Spleen (tissue), 11 donors: ENCODE measurements around the gene CYTH2. TPM values are rescaled to one million over a fixed set of nuclear protein-coding genes. Genes with fewer than 3 reads are reported as not detected.
A peak's percentile ranks its signal among the peaks of the same experiment; 100 is the strongest.

ENCODE experiments used
- DNase-seq: peaks from one replicate; pipeline ENCODE4 v3.0.0-alpha.2; 2020
- H3K27ac ChIP-seq, 8 donors: fragments of 200-600 bp; sonication (generic) in 7 of 8; 1 replicate in 4 of 8; 2 replicates in 4 of 8; pipeline versions ENCODE4 v1.5.0 to v1.8.0; 2016 to 2021; ENCODE audit warnings: inconsistent platforms in 4 of 8, mild to moderate bottlenecking in 4 of 8, moderate library complexity in 1 of 8
- H3K27me3 ChIP-seq, 7 donors: fragments of 200-600 bp; sonication (generic) in 6 of 7; replicated peaks in 1 of 7; 1 replicate in 4 of 7; 2 replicates in 3 of 7; pipeline versions ENCODE4 v1.5.0 to v1.8.0; 2016 to 2021; ENCODE audit warnings: inconsistent platforms in 3 of 7, mild to moderate bottlenecking in 1 of 7
- H3K36me3 ChIP-seq, 6 donors: fragments of 200-600 bp; sonication (generic) in 5 of 6; 1 replicate in 4 of 6; 2 replicates in 2 of 6; pipeline versions ENCODE4 v1.5.0 to v1.8.0; 2016 to 2021; ENCODE audit warnings: inconsistent platforms in 2 of 6
- H3K4me1 ChIP-seq, 6 donors: fragments of 200-600 bp; sonication (generic) in 5 of 6; 1 replicate in 3 of 6; 2 replicates in 3 of 6; pipeline versions ENCODE4 v1.5.0 to v1.8.0; 2016 to 2021; ENCODE audit warnings: inconsistent platforms in 3 of 6
- H3K4me3 ChIP-seq, 8 donors: fragments of 200-600 bp; sonication (generic) in 7 of 8; 1 replicate in 4 of 8; 2 replicates in 4 of 8; pipeline versions ENCODE4 v1.5.0 to v1.8.0; 2016 to 2021; ENCODE audit warnings: inconsistent platforms in 4 of 8, mild to moderate bottlenecking in 4 of 8, moderate library complexity in 2 of 8
- H3K9me3 ChIP-seq, 8 donors: fragments of 200-600 bp; sonication (generic) in 7 of 8; 1 replicate in 4 of 8; 2 replicates in 4 of 8; pipeline versions ENCODE4 v1.5.0 to v1.8.0; 2016 to 2021; ENCODE audit warnings: inconsistent platforms in 4 of 8
- POLR2A ChIP-seq, 3 donors: fragments of 450-650 bp; IDR thresholded peaks; one replicate each; pipeline ENCODE4 v1.5.1; 2017; ENCODE audit warnings: antibody characterized with exemption in 3 of 3, mild to moderate bottlenecking in 1 of 3
- POLR2AphosphoS5 ChIP-seq, 3 donors: sonication (generic); formaldehyde crosslinking; IDR thresholded peaks; one replicate each; pipeline ENCODE4 v1.5.1; 2017; ENCODE audit warnings: antibody characterized with exemption in 3 of 3
- WGBS, 5 donors: extraction: QIAGEN DNeasy Blood & Tissue Kit in 3 of 5; methylation state at CpG; one replicate each; pipeline versions ENCODE4 v1.1.5 to v1.1.7; 2013 to 2018; 5-methylcytosine and 5-hydroxymethylcytosine counted together
- intact Hi-C: fragments of 100-400 bp; cut with DNase I; formaldehyde crosslinking; loops from one replicate; pipeline ENCODE4 v1.15.0; 2023; ENCODE audit warnings: low total_unique reads
- polyA plus RNA-seq, 3 donors: library from polyadenylated mRNA; stranded (reverse); fragments of 200-250 nt; gene quantifications; one replicate each; pipeline ENCODE4 v1.2.1, GENCODE V29; 2013
- total RNA-seq, 7 donors: library from RNA; depleted of rRNA in 3 of 7; stranded (reverse); fragments of >200 nt in 3 of 7; fragmentation: NEBNext Ultra II Directional in 4 of 7; extraction: Animal tissue kit (Norgen Biotek cat#: 25700) in 4 of 7; gene quantifications; one replicate each; pipeline versions ENCODE4 v1.1.0 to v1.2.1, GENCODE V29; 2016 to 2021
- TF ChIP-seq, protein P1 (sequence below), 11 experiments: fragments of 200-600 bp in 7 of 11; fragments of 450-650 bp in 4 of 11; sonication (generic) in 4 of 11; IDR thresholded peaks in 8 of 11; conservative IDR thresholded peaks in 3 of 11; 1 replicate in 7 of 11; 2 replicates in 4 of 11; pipeline versions ENCODE4 v1.4.0 to v1.8.0; 2016 to 2021; ENCODE audit warnings: antibody characterized with exemption in 11 of 11, inconsistent platforms in 4 of 11, mild to moderate bottlenecking in 1 of 11
- donor health status: healthy with polysubstance abuse.
- donor health status: DM: no; HTN: no; CAD: no; lungs with moderate emphysema.
- donor health status: DM: no; HTN: no; CAD: no.
- donor health status: Bipolar disorder and iron deficiency.
- donor health status: healthy.
- donor health status: DM: no; HTN: no; CAD: no.
- donor health status: DM: yes; HTN: yes; CAD: no.

The CYTH2 gene
- total and polyA plus RNA-seq, 10 donors: 22.6 to 66.4 (median 40.7) TPM

DNA sequence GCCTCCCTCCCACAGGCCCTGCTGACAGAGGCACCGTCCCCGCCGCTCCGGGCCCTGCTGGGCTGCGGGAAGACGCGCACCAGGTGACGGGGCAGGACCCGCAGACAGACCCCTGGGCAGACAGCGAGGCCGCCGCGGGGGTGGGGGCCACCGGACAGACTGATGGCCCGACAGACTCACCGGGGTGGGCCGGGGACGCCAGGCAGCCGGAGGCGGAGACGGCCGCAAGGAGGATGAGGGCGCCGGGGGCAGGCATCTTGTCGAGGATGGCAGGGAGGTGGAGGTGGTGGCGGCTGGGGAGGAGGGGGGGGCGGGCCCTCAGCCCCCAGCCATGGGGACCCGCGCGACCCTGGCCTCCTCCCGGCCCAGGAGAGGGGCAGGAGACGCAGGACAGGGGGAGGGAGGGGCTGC lies 42.2 kb downstream of the CYTH2 start:
- DNase-seq: peak; percentile 82
- no peaks in the 10 kb centered on the region for H3K36me3 ChIP-seq
- H3K27me3 ChIP-seq: peaks cover 0 to 51% (median 32%) of the 10 kb centered on the region in 7 donors
- WGBS, 5 donors: 0 to 4% (median 1%) methylated on average over 14 to 31 of the region's 32 CpGs
- TF ChIP-seq POLR2AphosphoS5 (IDR thresholded peaks at IDR 0.05) (no peak), POLR2A (IDR thresholded peaks at IDR 0.05) (no peak)
- TF ChIP-seq, protein P1, sequence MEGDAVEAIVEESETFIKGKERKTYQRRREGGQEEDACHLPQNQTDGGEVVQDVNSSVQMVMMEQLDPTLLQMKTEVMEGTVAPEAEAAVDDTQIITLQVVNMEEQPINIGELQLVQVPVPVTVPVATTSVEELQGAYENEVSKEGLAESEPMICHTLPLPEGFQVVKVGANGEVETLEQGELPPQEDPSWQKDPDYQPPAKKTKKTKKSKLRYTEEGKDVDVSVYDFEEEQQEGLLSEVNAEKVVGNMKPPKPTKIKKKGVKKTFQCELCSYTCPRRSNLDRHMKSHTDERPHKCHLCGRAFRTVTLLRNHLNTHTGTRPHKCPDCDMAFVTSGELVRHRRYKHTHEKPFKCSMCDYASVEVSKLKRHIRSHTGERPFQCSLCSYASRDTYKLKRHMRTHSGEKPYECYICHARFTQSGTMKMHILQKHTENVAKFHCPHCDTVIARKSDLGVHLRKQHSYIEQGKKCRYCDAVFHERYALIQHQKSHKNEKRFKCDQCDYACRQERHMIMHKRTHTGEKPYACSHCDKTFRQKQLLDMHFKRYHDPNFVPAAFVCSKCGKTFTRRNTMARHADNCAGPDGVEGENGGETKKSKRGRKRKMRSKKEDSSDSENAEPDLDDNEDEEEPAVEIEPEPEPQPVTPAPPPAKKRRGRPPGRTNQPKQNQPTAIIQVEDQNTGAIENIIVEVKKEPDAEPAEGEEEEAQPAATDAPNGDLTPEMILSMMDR (IDR thresholded peaks at IDR 0.05 in 8 of 11, conservative IDR thresholded peaks at IDR 0.05 in 3 of 11): no peak
- H3K27ac ChIP-seq: peak overlapping the region in 4 of 8 donors; percentile 31 to 72 (median 54)
- peak overlapping the region in 6 of 8 donors; percentile 11 to 81 (median 29) for H3K4me3 ChIP-seq
- H3K9me3 ChIP-seq: no peaks in the 10 kb centered on the region
- intact Hi-C loops: no loop called here
- peaks cover 5 to 42% (median 38%) of the 10 kb centered on the region in 6 donors for H3K4me1 ChIP-seq

DNA sequence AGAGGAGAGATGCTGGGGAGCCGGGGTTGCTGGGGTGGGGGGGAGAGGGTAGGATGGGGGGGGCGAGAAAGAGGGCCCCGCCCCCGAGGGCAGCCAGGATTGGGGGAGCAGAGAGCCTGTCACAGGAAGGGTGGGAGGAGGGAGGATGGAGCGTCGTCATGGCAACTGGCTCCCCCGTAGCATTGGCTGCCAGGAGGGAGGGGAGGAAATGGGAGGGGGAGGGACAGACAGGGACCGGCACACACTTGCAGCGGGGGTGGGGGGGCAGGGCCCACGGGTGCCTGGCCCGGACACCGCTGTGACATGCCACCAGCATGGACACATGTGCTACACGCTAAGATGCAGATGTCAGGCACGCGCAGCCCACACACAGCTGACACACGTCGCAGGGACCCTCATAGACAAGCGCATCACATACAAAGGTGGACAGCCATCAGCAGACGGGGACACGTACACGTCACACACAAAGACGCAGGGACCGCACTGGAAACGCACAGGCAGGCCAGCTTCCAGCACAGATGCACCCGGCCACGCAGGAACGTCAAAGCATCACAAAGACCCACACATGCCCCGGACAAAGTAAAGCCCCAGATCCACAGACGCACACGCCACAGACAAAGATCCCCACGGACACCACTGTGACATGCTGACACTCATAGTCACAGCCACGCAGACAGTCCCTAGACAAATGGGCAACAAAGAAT lies 42.8 kb downstream of the CYTH2 start, which contains the start of gene LMTK3:
TSS of gene LMTK3 (minus strand) at position 36 of the 704 bp plus-strand sequence. CDS start 259 bp downstream, outside the sequence.
- Histone ChIP-seq H3K27me3 (peaks cover 0 to 51% (median 32%) of the 10 kb centered on the region in 7 donors), H3K9me3 (no peaks in the 10 kb centered on the region), H3K36me3 (no peaks in the 10 kb centered on the region), H3K4me3 (peak within 1 kb of the TSS in 6 of 8 donors; percentile 11 to 81 (median 29)), H3K4me1 (peaks cover 5 to 42% (median 38%) of the 10 kb centered on the region in 6 donors), H3K27ac (peak within 1 kb of the TSS in 4 of 8 donors; percentile 31 to 83 (median 54))
- TF ChIP-seq, protein P1 (IDR thresholded peaks at IDR 0.05 in 8 of 11, conservative IDR thresholded peaks at IDR 0.05 in 3 of 11): no peak
- TF ChIP-seq POLR2AphosphoS5 (IDR thresholded peaks at IDR 0.05): no peak
- no peak for TF ChIP-seq POLR2A (IDR thresholded peaks at IDR 0.05)
- DNase-seq: peak; percentile 83
- intact Hi-C loops: no loop called here
- 4 to 11% (median 10%) methylated on average over 19 to 32 of the region's 32 CpGs for WGBS, 5 donors

DNA sequence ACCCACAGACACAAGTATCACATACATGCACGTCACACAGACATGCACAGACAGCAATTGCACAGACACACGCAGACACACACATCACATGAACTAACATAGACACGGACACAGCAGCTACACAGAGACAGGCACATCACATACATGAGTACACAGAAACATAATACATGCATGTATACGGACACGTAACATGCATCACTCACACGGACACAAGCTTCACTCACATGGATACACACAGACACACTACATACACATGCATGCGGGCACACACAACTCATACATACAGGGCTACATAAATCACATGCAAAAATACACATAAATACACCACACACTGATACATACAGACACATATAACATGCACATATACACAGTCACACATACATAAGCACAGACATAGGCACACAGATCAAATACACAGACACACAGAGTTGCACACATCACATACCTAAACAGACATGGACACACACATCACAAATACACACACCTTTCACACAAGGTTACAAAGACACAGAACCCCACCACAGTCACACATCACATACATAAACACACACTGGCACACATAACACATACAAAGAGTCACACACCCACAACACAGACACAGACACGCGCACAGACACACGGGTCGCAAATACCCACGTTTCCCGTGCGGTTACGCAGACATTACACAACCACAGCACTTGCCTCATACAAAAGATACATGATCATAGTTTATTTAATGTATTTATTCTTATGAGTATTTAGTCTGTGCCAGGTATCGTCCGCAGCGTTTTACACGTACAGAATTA lies 43.5 kb downstream of the CYTH2 start:
- peak overlapping the region in 5 of 8 donors; percentile 10 to 81 (median 68) for H3K4me3 ChIP-seq
- no peak for DNase-seq
- 32 to 46% (median 38%) methylated on average over 18 to 19 of the region's 19 CpGs for WGBS, 5 donors
- H3K4me1 ChIP-seq: peaks cover 5 to 42% (median 38%) of the 10 kb centered on the region in 6 donors
- peaks cover 0 to 51% (median 32%) of the 10 kb centered on the region in 7 donors for H3K27me3 ChIP-seq
- peak overlapping the region in 3 of 8 donors; percentile 79 to 83 (median 81) for H3K27ac ChIP-seq
- H3K9me3 ChIP-seq: no peaks in the 10 kb centered on the region
- TF ChIP-seq POLR2AphosphoS5 (IDR thresholded peaks at IDR 0.05) (no peak), POLR2A (IDR thresholded peaks at IDR 0.05) (no peak)
- TF ChIP-seq, protein P1 (IDR thresholded peaks at IDR 0.05 in 8 of 11, conservative IDR thresholded peaks at IDR 0.05 in 3 of 11): peak in 1 of 11 experiments; percentile 11
- intact Hi-C loops: no loop called here
- no peaks in the 10 kb centered on the region for H3K36me3 ChIP-seq
